HG02678 (cell line): ENCODE measurements around the gene ANO9.

ENCODE experiments used
- ATAC-seq: cut with Tn5 transposase; IDR thresholded peaks from one replicate; pipeline ENCODE4 v1.9.1; 2021; ENCODE audit warnings: mild to moderate bottlenecking, moderate library complexity; ENCODE audit not compliant: unreplicated experiment

The ANO9 gene

DNA sequence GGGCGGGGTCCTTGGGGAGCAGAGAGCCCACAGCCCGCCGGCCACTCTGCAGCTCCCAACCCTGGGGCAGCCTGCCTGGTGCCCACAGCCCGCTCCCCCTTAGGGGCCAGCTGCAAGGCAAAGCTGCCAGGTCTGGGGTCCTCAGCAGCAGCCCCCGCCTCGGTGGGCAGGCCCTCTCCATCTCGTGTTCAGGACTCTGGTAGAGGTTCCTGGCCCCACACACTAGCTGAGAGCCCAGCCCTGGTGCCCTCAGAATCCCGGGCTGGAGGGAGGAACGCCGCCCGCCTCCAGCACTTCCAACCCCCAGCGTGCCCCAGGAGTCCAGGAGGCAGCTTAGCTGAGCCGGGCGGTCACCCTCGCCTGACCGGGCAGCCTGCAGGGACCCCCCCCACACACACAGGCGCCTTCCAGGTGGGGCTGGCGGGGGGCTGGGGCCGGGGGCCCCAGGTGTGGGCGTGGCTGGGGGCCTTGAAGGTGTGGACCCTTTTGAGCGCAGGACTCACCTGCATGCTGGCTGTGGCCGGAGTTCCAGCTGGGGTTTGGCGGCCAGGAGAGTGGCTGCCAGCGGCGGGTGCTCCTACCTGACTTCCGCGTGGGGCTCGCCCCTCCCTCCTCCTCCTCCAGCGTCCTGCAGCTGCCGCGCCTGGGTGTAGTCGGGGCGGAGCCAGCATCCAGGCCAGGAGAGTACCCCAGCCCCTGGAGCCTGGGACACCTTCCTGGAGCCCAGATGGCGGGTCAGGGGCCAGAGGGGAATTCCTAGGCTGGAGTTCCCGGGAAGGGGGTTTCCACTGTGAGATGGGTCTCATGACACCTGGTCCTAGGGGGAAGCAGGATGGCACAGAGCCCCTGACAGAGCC, at the start of gene ANO9:
TSS of gene ANO9 (minus strand) at position 594 of the 857 bp plus-strand sequence. CDS start at position 509, 85 bp downstream.
- ATAC-seq = peak; percentile 71

DNA sequence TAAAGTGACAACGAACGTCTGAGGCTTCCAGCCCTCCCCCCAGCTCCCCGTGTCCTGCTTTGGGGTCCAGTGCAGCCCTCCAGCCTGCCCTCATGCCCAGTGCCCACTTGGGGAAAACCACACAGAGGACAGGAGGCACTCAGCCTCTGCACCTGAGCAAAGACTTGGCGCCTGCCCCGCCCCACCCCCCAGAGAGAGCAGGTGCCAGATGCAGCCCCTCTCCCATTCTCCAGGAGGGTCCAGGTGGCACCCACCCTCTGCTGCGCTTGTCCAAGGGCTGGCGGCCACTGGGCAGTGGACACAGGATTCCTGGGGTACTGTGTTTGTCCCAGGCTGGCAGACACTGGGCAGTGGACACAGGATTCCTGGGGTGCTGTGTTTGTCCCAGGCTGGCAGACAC, 49.5 kb upstream of the ANO9 start:
- no peak for ATAC-seq

- ATAC-seq = no peak
Measured at GRCh38 chr11:490930-491260, 49.1 kb upstream of the ANO9 start.

DNA sequence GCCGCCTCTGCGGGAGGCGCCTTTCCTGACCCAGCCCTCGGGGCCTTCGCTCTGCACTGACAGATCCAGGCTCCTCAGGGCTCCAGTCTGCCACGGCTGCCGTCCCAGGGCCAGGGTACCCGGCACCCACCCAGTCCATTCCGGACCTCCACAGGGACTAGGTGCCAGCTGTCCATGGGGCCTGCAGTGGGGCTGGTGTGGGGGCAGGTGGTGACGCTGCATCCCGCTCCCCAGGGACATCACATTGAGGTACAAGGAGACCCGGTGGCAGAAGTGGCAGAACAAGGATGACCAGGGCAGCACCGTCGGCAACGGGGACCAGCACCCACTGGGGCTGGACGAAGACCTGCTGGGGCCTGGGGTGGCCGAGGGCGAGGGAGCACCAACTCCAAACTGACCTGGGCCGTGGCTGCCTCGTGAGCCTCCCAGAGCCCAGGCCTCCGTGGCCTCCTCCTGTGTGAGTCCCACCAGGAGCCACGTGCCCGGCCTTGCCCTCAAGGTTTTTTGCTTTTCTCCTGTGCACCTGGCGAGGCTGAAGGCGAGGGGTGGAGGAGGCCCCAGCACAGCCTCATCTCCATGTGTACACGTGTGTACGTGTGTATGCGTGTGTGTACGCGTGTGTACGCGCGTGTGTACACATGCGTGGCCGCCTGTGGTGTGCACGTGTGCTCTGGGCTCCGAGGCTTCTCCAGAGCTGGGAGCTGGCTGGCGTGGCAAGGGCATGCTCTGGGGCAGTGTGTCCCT, 48.5 kb upstream of the ANO9 start:
- ATAC-seq = no peak

- ATAC-seq = no peak
Measured at GRCh38 chr11:489610-490185, 47.9 kb upstream of the ANO9 start.

DNA sequence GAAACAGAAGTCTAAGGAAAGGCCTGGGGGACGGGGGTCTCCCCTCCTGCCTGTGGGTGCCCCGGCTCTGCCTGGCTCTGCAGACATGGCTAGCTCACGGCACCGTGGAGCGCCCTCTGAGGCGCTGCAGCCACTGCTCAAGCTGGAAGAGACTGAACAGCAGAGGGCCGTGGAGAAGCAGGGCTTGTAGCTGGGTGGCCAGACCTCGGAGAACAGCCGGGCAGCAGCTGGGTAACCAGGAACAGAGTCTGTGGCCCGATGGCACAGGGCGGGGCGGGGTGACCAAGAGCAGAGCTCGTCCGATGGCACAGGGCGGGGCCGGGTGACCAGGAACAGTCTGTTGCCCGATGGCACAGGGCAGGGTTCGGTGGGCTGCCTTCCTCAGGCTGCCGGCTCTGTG, 47.2 kb upstream of the ANO9 start:
- ATAC-seq = no peak

- ATAC-seq = no peak
Measured at GRCh38 chr11:488579-488978, 46.8 kb upstream of the ANO9 start.

GRCh38 chr11:488062-488461, 46.3 kb upstream of the ANO9 start:
- no peak for ATAC-seq

GRCh38 chr11:487571-488021, 45.8 kb upstream of the ANO9 start:
- no peak for ATAC-seq

DNA sequence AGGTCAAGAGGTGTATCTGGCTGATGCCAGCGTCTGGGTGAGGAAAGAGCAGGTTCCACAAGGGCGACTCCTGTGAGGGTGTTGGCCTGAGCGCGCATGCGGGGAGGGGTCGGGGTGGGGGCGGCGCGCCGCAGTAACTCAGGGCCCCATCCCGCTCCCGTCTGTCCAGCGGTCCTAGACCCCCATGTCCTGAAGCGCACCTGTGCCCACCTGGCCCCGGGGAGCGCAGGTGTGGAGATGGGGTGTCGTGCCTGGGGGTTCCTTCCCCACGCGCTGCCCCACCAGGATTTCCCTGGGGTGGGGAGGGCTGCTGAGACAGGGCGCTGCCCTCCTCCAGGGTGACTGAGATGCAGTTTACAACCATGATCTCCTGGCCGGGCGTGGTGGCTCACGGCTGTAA, 44.4 kb upstream of the ANO9 start:
- ATAC-seq = no peak

GRCh38 chr11:484616-485015, 42.8 kb upstream of the ANO9 start:
- ATAC-seq = no peak

DNA sequence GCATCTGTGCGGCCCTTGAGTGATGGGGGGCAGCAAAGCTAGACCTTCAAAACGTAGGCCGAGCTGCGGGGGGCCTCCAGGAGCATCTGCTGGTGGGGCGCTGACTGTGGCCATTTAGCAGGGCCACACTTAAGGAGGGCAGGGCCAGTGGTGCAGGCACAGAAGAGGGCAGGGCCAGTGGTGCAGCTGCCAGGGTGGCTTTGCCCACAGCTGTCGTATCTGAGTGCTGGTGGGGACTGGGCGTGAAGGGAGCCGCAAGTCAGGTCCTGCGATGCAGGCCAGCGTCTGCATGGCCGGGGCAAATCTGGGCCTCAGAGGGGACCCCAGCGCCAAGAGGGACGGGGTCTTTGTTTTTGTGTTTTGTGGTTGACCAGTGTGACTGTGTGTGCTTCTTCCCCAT, 37.5 kb upstream of the ANO9 start:
- no peak for ATAC-seq

DNA sequence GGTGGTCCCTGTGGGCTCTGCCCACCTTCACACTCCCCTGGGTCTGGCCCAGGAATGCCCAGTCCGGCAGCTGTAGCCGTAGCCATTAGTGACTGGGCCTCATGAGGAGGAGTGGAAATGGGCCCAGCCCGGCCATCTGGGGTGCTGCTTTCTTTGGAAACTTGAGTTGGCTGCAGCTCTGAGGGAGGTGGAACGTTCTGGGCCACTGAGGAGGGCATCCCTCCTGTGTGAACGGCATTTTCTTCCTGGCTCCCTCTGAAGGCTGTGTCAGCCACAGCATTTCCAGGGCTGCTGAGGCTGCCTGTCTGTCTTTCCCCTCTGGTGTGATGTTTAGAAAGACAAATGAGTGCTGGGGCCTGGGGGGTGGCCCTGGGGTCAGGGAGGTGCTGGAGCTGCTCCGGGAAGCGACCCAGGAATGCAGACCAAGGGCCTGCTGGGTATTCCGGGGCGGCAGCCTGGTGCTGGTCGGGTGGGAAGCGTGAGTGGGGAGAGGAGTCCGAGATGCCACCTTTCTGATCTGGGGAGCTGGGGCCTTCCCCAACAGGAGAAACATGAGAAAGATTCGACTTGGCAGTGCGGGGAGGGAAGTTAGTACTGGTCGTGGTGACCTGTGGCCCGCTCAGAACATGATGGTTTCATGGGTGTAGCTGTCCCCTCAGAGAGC, 35.4 kb upstream of the ANO9 start:
- no peak for ATAC-seq

DNA sequence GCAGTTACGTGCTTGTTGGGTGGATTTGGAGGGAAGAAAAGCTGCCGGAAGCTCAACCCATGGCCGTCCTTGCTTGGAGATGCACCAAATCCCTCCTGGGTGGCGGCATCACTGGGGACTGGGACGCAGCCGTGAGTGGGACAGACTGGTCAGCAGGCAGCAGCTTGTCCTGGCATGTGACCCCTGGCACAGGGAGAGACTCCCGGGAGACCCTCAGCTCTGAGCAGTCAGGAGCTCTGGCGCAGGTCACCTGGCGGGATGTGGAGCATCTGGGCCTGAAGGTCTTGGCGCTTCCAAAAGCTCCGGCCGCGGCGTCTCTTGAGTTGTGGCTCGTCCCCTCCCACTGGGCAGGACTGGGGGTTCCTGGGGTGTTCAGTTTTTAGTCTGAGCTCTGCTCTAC, 34.6 kb upstream of the ANO9 start:
- no peak for ATAC-seq

GRCh38 chr11:475941-476340, 34.1 kb upstream of the ANO9 start:
- no peak for ATAC-seq

GRCh38 chr11:474914-475506, 33.2 kb upstream of the ANO9 start:
- no peak for ATAC-seq

DNA sequence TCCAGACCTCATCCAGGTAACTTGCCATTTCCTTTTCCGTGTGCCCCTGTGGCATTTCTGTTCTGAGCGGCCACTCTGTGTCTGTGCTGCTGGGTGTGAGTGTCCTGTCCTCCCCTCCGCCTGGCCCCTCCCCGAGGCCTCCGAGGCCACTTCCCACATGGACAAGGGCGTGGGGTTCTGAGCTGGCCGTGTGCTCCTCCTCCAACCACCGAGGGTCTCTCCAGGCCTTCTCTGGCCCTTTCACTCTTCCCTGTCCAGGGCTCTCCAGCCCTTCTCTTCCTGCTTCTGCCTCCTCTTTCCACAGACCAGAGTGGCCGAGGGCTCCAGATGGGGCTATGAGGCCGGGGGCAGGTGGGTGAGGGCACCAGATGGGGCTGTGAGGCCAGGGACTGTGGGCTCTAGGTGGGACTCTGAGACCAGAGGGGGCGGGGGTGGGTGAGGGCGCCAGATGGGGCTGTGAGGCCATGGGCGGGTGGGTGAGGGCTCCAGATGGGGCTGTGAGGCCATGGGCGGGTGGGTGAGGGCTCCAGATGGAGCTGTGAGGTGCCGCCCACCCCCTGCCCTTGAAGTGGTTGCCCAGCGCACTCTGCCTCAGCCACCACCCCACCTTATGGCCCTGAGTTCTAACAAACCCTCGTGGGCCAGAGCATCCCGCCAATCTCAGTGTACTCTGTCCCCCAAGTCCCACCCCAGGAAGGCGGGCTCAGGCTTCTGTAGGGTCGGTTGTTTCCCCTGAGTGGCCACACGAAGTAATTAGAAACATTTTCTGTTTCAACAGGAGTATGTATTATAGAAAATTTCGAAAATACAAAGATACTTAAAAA, 32.4 kb upstream of the ANO9 start:
- ATAC-seq = no peak

DNA sequence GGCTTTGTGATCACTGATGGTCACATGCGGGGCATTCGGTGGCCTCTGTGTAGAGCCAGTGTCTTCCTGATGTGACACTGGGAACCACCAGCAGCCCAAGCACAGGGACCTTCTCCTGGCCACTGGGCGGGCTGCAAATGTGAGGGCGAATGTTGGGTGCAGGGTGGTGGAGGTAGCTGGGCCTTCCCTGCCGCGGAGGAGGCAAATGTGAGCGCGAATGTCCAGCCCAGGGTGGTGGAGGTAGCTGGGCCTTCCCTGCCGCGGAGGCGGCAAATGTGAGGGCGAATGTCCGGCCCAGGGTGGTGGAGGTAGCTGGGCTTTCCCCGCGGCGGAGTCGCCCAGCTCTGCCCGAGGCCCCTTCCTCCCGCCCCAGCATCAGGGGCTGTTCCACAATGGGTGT, 31.6 kb upstream of the ANO9 start:
- ATAC-seq = no peak

DNA sequence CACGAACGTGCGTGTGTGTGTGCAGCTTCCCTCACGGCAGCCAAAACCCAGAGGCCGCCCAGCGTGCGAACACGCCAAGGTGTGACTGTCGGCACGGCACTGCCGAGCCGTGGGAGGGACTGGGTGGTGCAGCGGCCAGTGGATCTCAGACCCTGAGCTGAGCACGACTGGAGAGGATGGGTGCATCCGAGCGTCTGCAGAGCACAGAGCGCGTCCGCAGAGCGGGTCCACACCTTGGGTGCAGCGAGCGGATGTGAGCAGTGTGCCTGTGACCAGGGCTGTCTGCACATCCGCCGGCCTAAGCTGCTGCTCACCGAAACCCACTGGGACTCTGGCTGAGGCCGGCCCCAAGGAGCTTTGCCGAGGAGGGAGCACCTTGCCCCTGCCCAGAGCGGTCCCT, 31.0 kb upstream of the ANO9 start:
- ATAC-seq = no peak

DNA sequence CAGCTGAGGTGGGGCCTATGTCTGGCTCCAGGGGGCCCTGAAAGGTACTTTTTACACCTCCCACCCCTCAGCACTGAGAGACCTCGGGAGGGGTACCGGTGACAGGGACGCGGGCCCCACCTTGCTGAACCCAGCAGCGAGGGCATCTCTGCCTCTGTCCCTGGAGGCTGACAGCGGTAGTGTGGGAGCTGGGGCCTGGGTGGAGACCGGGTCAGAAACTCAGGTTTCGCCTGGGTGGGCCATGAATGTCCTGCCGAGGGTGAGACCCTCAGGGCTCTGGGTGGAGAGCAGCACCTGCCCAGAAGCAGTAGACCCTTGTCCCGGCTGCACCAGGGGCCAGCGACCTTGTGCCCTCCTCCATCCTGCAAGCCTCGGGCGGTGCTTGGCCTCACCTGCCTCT, 30.5 kb upstream of the ANO9 start:
- ATAC-seq = no peak
